ENCODE data around the gene TRAFD1. TPM values are rescaled to one million over a fixed set of nuclear protein-coding genes. Genes with fewer than 3 reads are reported as not detected.

Gene TRAFD1
- total RNA-seq, 1 donor from 2014 or later, result 25.4 TPM

GRCh38 chr12:112169966-112170365, 44.6 kb downstream of the TRAFD1 start:
- TF ChIP-seq, protein P1, sequence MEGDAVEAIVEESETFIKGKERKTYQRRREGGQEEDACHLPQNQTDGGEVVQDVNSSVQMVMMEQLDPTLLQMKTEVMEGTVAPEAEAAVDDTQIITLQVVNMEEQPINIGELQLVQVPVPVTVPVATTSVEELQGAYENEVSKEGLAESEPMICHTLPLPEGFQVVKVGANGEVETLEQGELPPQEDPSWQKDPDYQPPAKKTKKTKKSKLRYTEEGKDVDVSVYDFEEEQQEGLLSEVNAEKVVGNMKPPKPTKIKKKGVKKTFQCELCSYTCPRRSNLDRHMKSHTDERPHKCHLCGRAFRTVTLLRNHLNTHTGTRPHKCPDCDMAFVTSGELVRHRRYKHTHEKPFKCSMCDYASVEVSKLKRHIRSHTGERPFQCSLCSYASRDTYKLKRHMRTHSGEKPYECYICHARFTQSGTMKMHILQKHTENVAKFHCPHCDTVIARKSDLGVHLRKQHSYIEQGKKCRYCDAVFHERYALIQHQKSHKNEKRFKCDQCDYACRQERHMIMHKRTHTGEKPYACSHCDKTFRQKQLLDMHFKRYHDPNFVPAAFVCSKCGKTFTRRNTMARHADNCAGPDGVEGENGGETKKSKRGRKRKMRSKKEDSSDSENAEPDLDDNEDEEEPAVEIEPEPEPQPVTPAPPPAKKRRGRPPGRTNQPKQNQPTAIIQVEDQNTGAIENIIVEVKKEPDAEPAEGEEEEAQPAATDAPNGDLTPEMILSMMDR (IDR thresholded peaks at IDR 0.05; ENCODE audit: insufficient read depth, low read length, poor library complexity, severe bottlenecking), result no peak
- no peaks in the 10 kb centered on the region for H3K27me3 ChIP-seq (ENCODE audit: control insufficient read depth, insufficient read depth, low read length)
- H3K36me3 ChIP-seq (ENCODE audit: control insufficient read depth, insufficient read depth, low read length), result no peaks in the 10 kb centered on the region
- H3K4me3 ChIP-seq (ENCODE audit: low read depth, low read length), result no peak overlapping the region
- no peak for DNase-seq (ENCODE audit: low read depth)

GRCh38 chr12:112170376-112170775, 45.0 kb downstream of the TRAFD1 start:
- DNase-seq (ENCODE audit: low read depth), result no peak
- Histone ChIP-seq H3K36me3 (ENCODE audit: control insufficient read depth, insufficient read depth, low read length) (peaks cover 3% of the 10 kb centered on the region), H3K27me3 (ENCODE audit: control insufficient read depth, insufficient read depth, low read length) (no peaks in the 10 kb centered on the region), H3K4me3 (ENCODE audit: low read depth, low read length) (no peak overlapping the region)
- TF ChIP-seq, protein P1 (IDR thresholded peaks at IDR 0.05; ENCODE audit: insufficient read depth, low read length, poor library complexity, severe bottlenecking), result peak; percentile 60

- DNase-seq (ENCODE audit: low read depth), result no peak
- Histone ChIP-seq H3K36me3 (ENCODE audit: control insufficient read depth, insufficient read depth, low read length) (peaks cover 3% of the 10 kb centered on the region), H3K4me3 (ENCODE audit: low read depth, low read length) (no peak overlapping the region)
These were observed 45.7 kb downstream of the TRAFD1 start for GRCh38 chr12:112170971-112171596.

GRCh38 chr12:112172556-112173324, 47.4 kb downstream of the TRAFD1 start:
- DNase-seq (ENCODE audit: low read depth), result no peak
- H3K4me3 ChIP-seq (ENCODE audit: low read depth, low read length), result no peak overlapping the region
- TF ChIP-seq, protein P1 (IDR thresholded peaks at IDR 0.05; ENCODE audit: insufficient read depth, low read length, poor library complexity, severe bottlenecking), result no peak
- no peaks in the 10 kb centered on the region for H3K27me3 ChIP-seq (ENCODE audit: control insufficient read depth, insufficient read depth, low read length)
- H3K36me3 ChIP-seq (ENCODE audit: control insufficient read depth, insufficient read depth, low read length), result peaks cover 3% of the 10 kb centered on the region

More at GRCh38 chr12:112170971-112171596, 45.7 kb downstream of the TRAFD1 start:
- TF ChIP-seq, protein P1 (IDR thresholded peaks at IDR 0.05; ENCODE audit: insufficient read depth, low read length, poor library complexity, severe bottlenecking), result no peak
- H3K27me3 ChIP-seq (ENCODE audit: control insufficient read depth, insufficient read depth, low read length), result no peaks in the 10 kb centered on the region

DNA sequence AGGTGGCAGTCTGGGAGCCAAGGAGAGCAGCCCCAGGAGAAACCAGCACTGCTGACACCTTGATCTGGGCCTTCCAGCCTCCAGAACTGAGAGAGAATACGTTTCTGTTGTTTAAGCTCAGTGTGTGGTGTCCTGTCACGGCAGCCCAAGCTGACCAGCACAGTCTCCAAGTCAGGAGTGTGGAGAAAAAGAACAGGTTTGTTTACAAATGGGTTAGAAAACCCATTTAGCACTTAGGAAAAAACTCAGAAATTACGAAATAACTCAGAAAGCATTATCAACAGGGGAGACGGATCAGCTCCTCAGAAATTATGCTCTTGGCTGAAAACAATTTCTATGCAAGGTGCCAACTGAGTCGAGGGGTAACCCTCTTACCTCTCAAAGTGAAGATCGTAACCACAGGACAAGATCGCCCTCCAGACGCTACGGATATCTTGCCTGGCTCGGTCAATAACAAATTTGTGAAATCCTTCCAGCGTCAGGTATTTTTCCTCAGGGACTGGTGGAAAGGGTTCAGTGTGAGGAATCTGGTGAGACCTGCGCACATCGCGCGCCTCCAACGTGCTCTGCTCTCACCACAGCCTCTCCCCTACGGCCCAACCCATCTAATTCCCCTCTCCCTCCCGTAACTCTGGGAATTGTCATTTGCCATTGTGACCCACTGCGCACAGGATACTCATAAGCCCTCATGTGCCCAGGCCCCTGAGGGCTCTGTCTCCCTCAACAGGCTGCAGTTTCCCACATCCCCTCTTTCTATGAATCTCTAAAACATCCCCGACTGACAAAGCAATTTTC, 50.2 kb downstream of the TRAFD1 start:
- DNase-seq (ENCODE audit: low read depth), result no peak
- Histone ChIP-seq H3K27me3 (ENCODE audit: control insufficient read depth, insufficient read depth, low read length) (no peaks in the 10 kb centered on the region), H3K4me3 (ENCODE audit: low read depth, low read length) (no peak overlapping the region), H3K36me3 (ENCODE audit: control insufficient read depth, insufficient read depth, low read length) (peaks cover 3% of the 10 kb centered on the region)
- TF ChIP-seq, protein P1 (IDR thresholded peaks at IDR 0.05; ENCODE audit: insufficient read depth, low read length, poor library complexity, severe bottlenecking), result no peak
